HUES6 (cell line): ENCODE measurements around the gene PARVB.
"Not testable (repeated sequence)": the region's sequence is repeated elsewhere in the genome, so short reads cannot be mapped to it uniquely, and the experiment has no call there.

Source experiments
- H3K27ac ChIP-seq: 2 replicates; pipeline ENCODE4 v1.7.0; 2013; ENCODE audit warnings: low read depth, mild to moderate bottlenecking, low read length, inconsistent platforms
- H3K27me3 ChIP-seq: 2 replicates; pipeline ENCODE4 v1.6.1; 2013; ENCODE audit warnings: low read length; ENCODE audit not compliant: control insufficient read depth, insufficient read depth
- H3K36me3 ChIP-seq: 2 replicates; pipeline ENCODE4 v1.6.1; 2013; ENCODE audit warnings: low read length; ENCODE audit not compliant: control insufficient read depth, insufficient read depth
- H3K4me1 ChIP-seq: 2 replicates; pipeline ENCODE4 v1.6.1; 2013; ENCODE audit warnings: low read length; ENCODE audit not compliant: control insufficient read depth, insufficient read depth
- H3K4me3 ChIP-seq: 2 replicates; pipeline ENCODE4 v1.5.1; 2013; ENCODE audit warnings: low read depth, low read length
- H3K9ac ChIP-seq: one replicate; pipeline ENCODE4 v1.6.1; 2013; ENCODE audit warnings: mild to moderate bottlenecking, low read length
- H3K9me3 ChIP-seq: 2 replicates; pipeline ENCODE4 v1.6.1; 2013; ENCODE audit warnings: low read depth, low read length; ENCODE audit not compliant: control insufficient read depth, insufficient read depth

Gene PARVB

DNA sequence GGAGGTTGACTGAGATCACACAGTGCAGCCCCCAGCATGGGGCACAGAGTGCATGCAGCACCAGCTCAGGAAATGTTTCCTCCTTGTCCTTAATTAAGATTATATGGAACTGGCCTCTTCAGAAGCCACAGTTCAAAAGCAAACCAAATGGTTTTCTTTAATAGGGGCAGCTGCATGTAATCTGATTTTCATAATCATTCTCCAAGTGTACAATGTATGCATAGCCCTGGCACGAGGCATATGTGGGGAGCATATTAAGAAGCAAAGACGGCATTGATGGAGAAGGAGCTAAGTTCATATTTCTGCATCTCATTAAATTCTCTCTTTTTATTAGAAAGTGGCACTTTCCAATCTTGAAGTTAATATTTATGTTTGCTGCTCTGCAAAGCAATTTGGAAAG is 9.9 kb upstream of the PARVB start:
- Histone ChIP-seq H3K36me3 (no peaks in the 10 kb centered on the region), H3K4me1 (no peaks in the 10 kb centered on the region), H3K27me3 (no peaks in the 10 kb centered on the region), H3K4me3 (no peak overlapping the region), H3K9ac (no peak overlapping the region), H3K9me3 (no peaks in the 10 kb centered on the region), H3K27ac (no peak overlapping the region)

GRCh38 chr22:44016586-44016985 is 7.5 kb upstream of the PARVB start:
- not testable (repeated sequence) for H3K27me3 ChIP-seq, H3K9ac ChIP-seq, H3K4me3 ChIP-seq, H3K4me1 ChIP-seq, H3K36me3 ChIP-seq, H3K9me3 ChIP-seq, H3K27ac ChIP-seq

- H3K9ac ChIP-seq: no peak overlapping the region
- no peak overlapping the region for H3K27ac ChIP-seq
- no peaks in the 10 kb centered on the region for H3K36me3 ChIP-seq
- no peaks in the 10 kb centered on the region for H3K27me3 ChIP-seq
- H3K4me3 ChIP-seq: no peak overlapping the region
- H3K4me1 ChIP-seq: peaks cover 2% of the 10 kb centered on the region; the same call in 1 of the 2 replicates
- no peaks in the 10 kb centered on the region for H3K9me3 ChIP-seq
Observed at GRCh38 chr22:44018594-44018993, 5.5 kb upstream of the PARVB start.

- no peaks in the 10 kb centered on the region for H3K36me3 ChIP-seq
- no peaks in the 10 kb centered on the region for H3K27me3 ChIP-seq
- no peak overlapping the region for H3K27ac ChIP-seq
- H3K4me1 ChIP-seq: peaks cover 4% of the 10 kb centered on the region; the same call in 1 of the 2 replicates
- H3K9me3 ChIP-seq: no peaks in the 10 kb centered on the region
- no peak overlapping the region for H3K4me3 ChIP-seq
- H3K9ac ChIP-seq: no peak overlapping the region
Observed at GRCh38 chr22:44019416-44019815, 4.7 kb upstream of the PARVB start.

GRCh38 chr22:44019846-44020245 is 4.3 kb upstream of the PARVB start:
- H3K9me3 ChIP-seq: no peaks in the 10 kb centered on the region
- no peak overlapping the region for H3K4me3 ChIP-seq
- H3K27ac ChIP-seq: no peak overlapping the region
- H3K27me3 ChIP-seq: no peaks in the 10 kb centered on the region; the same call in 1 of the 2 replicates
- peaks cover 4% of the 10 kb centered on the region; the same call in 1 of the 2 replicates for H3K4me1 ChIP-seq
- H3K9ac ChIP-seq: no peak overlapping the region
- H3K36me3 ChIP-seq: no peaks in the 10 kb centered on the region

DNA sequence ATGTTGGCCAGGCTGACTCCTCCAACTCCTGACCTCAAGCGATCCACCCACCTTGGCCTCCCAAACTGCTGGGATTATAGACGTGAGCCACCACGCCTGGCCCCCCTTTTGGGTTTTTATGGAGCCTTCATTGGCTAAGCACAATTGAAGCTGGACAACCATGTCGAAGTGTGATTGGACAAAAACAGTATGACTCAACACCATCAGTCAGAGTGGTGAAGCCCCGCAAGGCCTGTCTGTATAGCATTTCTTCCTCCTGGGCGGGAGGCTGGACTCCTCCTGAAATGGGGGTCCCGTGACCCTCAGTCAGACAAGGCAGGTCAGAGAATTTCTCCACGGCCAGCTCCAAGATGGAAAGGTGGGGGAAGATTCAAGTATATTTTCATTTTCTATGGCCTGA is 3.1 kb upstream of the PARVB start:
- Histone ChIP-seq H3K9ac (no peak overlapping the region), H3K36me3 (no peaks in the 10 kb centered on the region), H3K27ac (no peak overlapping the region), H3K9me3 (no peaks in the 10 kb centered on the region), H3K4me3 (no peak overlapping the region), H3K27me3 (no peaks in the 10 kb centered on the region; the same call in 1 of the 2 replicates), H3K4me1 (peaks cover 15% of the 10 kb centered on the region)

GRCh38 chr22:44023404-44024287 is 456 bp upstream of the PARVB start:
- H3K27me3 ChIP-seq: no peaks in the 10 kb centered on the region; the same call in 1 of the 2 replicates
- no peaks in the 10 kb centered on the region for H3K36me3 ChIP-seq
- H3K9me3 ChIP-seq: no peaks in the 10 kb centered on the region
- H3K4me3 ChIP-seq: peak overlapping the region; percentile 64
- H3K27ac ChIP-seq: no peak overlapping the region
- peak overlapping the region; percentile 80 for H3K9ac ChIP-seq
- H3K4me1 ChIP-seq: peaks cover 28% of the 10 kb centered on the region

DNA sequence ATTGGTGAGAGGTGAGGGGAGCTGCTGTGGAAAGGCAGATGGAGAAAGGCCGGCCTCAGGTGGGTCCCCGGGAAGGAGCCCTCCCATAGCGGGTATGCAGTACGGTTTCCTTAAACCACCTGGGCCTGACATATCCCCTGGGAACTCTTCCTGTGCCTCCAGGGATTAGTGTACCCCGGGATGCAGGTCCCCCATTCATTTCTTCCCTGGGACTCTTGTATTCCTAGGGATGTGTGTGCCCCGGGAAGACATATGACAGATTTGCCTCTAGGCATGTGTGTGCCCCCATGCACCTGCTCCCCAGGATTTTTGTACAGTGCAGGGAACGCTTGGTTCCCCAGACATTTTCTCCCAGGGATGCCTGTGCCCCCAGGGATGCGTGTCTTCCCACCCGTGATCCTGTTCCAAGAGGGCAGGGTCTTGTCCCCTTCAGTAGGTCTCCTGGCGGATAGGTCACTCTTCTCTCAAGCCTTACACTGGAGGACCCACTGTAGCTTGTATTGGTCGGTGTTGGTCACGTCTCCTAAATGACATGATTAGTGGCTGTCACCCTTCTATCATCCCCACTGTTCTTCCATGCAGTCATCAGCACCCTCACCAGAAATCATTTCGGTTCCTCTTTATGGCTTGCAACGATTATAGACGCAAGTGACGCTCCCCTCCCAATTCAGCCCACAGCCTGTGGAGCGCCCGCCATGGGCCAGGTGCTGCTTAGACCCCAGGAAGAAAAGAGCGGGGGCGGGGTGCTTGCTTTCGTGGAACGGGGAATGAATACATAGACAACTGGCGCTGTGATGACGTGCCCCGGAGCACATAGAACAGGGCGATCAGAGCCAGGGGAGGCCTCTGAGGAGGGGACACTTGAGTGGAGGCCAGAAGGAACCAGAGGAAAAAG is 1.3 kb downstream of the PARVB start:
- Histone ChIP-seq H3K27ac (no peak overlapping the region), H3K4me3 (peak overlapping the region; percentile 64), H3K36me3 (no peaks in the 10 kb centered on the region), H3K4me1 (peaks cover 28% of the 10 kb centered on the region), H3K9ac (no peak overlapping the region), H3K9me3 (no peaks in the 10 kb centered on the region), H3K27me3 (no peaks in the 10 kb centered on the region; the same call in 1 of the 2 replicates)

DNA sequence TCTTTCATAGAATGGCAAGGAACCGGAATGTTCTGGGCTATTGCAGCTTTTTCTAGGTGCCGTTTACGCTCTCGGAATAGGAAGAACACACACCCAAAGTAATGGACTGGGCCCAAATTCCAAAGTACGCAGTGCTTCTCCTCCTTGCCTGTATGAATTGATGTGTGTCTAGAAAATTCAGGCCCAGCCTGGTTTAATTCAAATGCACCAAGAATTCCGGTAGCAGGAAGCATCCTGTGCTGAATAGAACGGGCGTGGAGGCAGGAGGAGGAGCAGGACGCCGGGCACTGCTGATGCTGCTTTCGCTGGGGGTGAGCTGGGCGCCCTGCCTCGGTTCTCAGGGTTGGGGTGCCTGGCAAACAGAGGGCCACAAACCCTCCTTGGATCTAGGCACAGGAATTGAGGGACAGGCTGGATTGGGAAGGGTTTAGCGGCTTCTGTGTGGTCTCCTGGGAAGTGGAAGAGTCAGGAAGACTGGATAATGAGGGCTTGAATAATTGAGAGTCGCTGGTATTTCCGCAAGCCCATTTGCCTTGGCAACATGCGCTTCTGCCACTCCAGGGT is 2.0 kb downstream of the PARVB start:
- H3K27ac ChIP-seq: no peak overlapping the region
- H3K4me1 ChIP-seq: peaks cover 28% of the 10 kb centered on the region
- H3K4me3 ChIP-seq: no peak overlapping the region
- no peaks in the 10 kb centered on the region for H3K9me3 ChIP-seq
- no peaks in the 10 kb centered on the region for H3K36me3 ChIP-seq
- no peak overlapping the region for H3K9ac ChIP-seq
- H3K27me3 ChIP-seq: no peaks in the 10 kb centered on the region; the same call in 1 of the 2 replicates

DNA sequence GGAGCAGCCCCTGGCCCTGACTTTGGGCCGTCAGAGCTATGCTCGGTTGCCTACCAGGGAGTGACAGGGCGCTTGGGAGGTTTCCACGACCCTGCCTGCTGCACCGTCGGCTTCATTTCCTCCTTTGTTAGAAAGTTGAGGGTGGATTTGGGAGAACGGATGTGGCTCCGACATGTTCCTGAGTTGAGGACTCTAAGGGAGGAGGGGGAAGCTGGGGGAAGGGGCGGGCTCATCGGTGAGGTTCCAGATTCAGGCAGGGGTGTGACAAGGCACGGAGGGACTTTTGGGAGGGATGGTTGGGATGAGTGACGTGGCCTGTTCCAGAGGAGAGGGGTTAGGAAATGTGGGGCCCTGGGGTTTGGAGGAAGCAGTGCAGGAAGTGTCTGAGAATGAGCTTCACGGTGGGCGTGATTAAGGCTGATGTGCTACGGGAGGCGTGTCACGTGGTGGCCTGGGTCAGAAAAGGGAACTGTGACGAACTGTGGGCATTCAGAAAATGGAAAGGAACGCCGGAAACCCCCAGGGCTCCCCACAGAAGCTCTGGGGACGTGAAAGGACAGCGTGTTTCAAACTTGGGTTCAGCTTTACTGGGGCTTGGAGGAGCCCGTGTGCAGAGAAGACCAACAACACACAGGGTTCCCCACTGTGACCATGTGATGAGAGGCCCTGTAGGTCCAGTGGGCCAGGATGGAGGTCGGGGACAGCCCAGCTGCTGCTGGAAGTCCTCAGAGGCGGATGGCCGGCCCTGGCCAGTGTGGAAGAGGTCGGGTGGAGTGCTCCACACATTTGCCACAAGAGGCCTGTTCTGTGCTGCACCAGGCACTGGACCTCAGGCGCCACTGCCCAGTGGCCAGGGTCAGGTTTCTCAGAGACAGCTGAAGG is 2.8 kb downstream of the PARVB start:
- Histone ChIP-seq H3K36me3 (no peaks in the 10 kb centered on the region), H3K9ac (no peak overlapping the region), H3K9me3 (no peaks in the 10 kb centered on the region), H3K4me3 (no peak overlapping the region), H3K27ac (no peak overlapping the region), H3K4me1 (peaks cover 28% of the 10 kb centered on the region), H3K27me3 (no peaks in the 10 kb centered on the region; the same call in 1 of the 2 replicates)
